H1 (cell line): Measurements from ENCODE around the gene TEKT1. TPM values are rescaled to one million over a fixed set of nuclear protein-coding genes. Genes with fewer than 3 reads are reported as not detected.

ENCODE experiments used
- CTCF ChIA-PET: fragments of 300-600 bp; sonication (Branson Sonifier 250); formaldehyde crosslinking; loops from one replicate; lab custom pipeline; 2021; ENCODE audit not compliant: partially characterized antibody; lab: Charles Lee
- POLR2A ChIA-PET: fragments of 300-600 bp; sonication (Branson Sonifier 250); formaldehyde crosslinking; loops from one replicate; lab custom pipeline; 2021; ENCODE audit warnings: inconsistent platforms; ENCODE audit not compliant: partially characterized antibody; lab: Charles Lee
- DNase-seq, 2 experiments: peaks; one replicate each; pipeline versions ENCODE4 v3.0.0 to v3.0.0-alpha.2; 2010 to 2022; ENCODE audit warnings: low spot score in 2 of 2, low read depth in 1 of 2, mixed read lengths in 1 of 2
- FAIRE-seq: peaks from 2 replicates; lab custom pipeline; 2011; peaks lifted over from hg19 to GRCh38; lab: Jason Lieb, UNC
- H2AFZ ChIP-seq: 2 replicates; pipeline ENCODE4 v1.8.1; 2012; ENCODE audit warnings: low read length, inconsistent platforms
- H2AK5ac ChIP-seq: 2 replicates; pipeline ENCODE4 v1.6.1; 2013; ENCODE audit warnings: low read depth, low read length
- H2BK120ac ChIP-seq: replicated peaks from 2 replicates; pipeline ENCODE3; 2013; ENCODE audit warnings: low read depth, low read length, inconsistent platforms
- H2BK12ac ChIP-seq: 2 replicates; pipeline ENCODE4 v1.6.1; 2013; ENCODE audit warnings: low read depth, low read length
- H2BK15ac ChIP-seq: 2 replicates; pipeline ENCODE4 v1.6.1; 2013; ENCODE audit warnings: low read length
- H2BK20ac ChIP-seq: 2 replicates; pipeline ENCODE4 v1.6.1; 2013; ENCODE audit warnings: low read length
- H2BK5ac ChIP-seq: 2 replicates; pipeline ENCODE4 v1.6.1; 2013; ENCODE audit warnings: low read depth, low read length
- H3K14ac ChIP-seq: 2 replicates; pipeline ENCODE4 v1.6.1; 2013; ENCODE audit warnings: inconsistent platforms; ENCODE audit not compliant: insufficient read length
- H3K18ac ChIP-seq: 2 replicates; pipeline ENCODE4 v1.6.1; 2013; ENCODE audit warnings: low read length; ENCODE audit errors: extremely low read depth
- H3K23ac ChIP-seq: 2 replicates; pipeline ENCODE4 v1.6.1; 2013; ENCODE audit warnings: inconsistent platforms; ENCODE audit not compliant: insufficient read length
- H3K23me2 ChIP-seq: 2 replicates; pipeline ENCODE4 v1.6.1; 2013; ENCODE audit warnings: low read depth, low read length
- H3K27ac ChIP-seq: 2 replicates; pipeline ENCODE4 v1.6.1; 2011; ENCODE audit warnings: low read depth, low read length, inconsistent platforms
- H3K27me3 ChIP-seq, 4 experiments: replicated peaks in 1 of 4; 1 replicate in 1 of 4; 2 replicates in 3 of 4; pipeline versions ENCODE4 v1.6.1 to v1.8.1; 2011 to 2013; ENCODE audit warnings: low read length in 3 of 4, mild to moderate bottlenecking in 3 of 4, inconsistent platforms in 2 of 4, mixed read lengths in 2 of 4, moderate library complexity in 1 of 4; ENCODE audit not compliant: control insufficient read depth in 3 of 4, insufficient read depth in 3 of 4; ENCODE audit errors: extremely low read depth in 1 of 4
- H3K36me3 ChIP-seq, 4 experiments: 2 replicates each; pipeline versions ENCODE4 v1.6.1 to v1.8.1; 2011 to 2013; ENCODE audit warnings: mild to moderate bottlenecking in 4 of 4, low read length in 3 of 4, moderate library complexity in 2 of 4, control low read depth in 1 of 4, inconsistent platforms in 1 of 4; ENCODE audit not compliant: insufficient read depth in 4 of 4, control insufficient read depth in 2 of 4
- H3K4ac ChIP-seq: replicated peaks from 2 replicates; pipeline ENCODE3; 2013; ENCODE audit warnings: low read length, low read depth, mixed read lengths, inconsistent platforms; ENCODE audit not compliant: insufficient read length
- H3K4me1 ChIP-seq, 4 experiments: replicated peaks in 1 of 4; 1 replicate in 1 of 4; 2 replicates in 3 of 4; pipeline versions ENCODE4 v1.6.1 to v1.8.1; 2011 to 2013; ENCODE audit warnings: low read length in 3 of 4, inconsistent platforms in 2 of 4, mixed read lengths in 1 of 4; ENCODE audit not compliant: insufficient read depth in 4 of 4, control insufficient read depth in 3 of 4
- H3K4me2 ChIP-seq, 2 experiments: 2 replicates each; pipeline versions ENCODE4 v1.6.1 to v1.8.1; 2011 to 2013; ENCODE audit warnings: low read depth in 2 of 2, low read length in 2 of 2, control low read depth in 1 of 2, inconsistent platforms in 1 of 2, mild to moderate bottlenecking in 1 of 2; ENCODE audit not compliant: insufficient read depth in 1 of 2
- H3K4me3 ChIP-seq, 4 experiments: fragments of 200-600, 300-600 bp in 1 of 4; sonication (generic), shearing (Covaris generic), sonication (Bioruptor Twin) in 1 of 4; 2 replicates each; pipeline versions ENCODE4 v1.5.1 to v1.8.1; 2011 to 2016; ENCODE audit warnings: low read length in 4 of 4, low read depth in 3 of 4, control low read depth in 2 of 4, inconsistent platforms in 2 of 4, mild to moderate bottlenecking in 2 of 4, mixed read lengths in 1 of 4, moderate library complexity in 1 of 4; ENCODE audit not compliant: insufficient read depth in 2 of 4; ENCODE audit errors: extremely low read depth in 1 of 4
- H3K56ac ChIP-seq: replicated peaks from 2 replicates; pipeline ENCODE3; 2013; ENCODE audit warnings: low read depth, mild to moderate bottlenecking, mixed read lengths, low read length, inconsistent platforms; ENCODE audit not compliant: insufficient read length
- H3K79me1 ChIP-seq: 2 replicates; pipeline ENCODE4 v1.6.1; 2013; ENCODE audit warnings: low read depth, low read length, control low read depth
- H3K79me2 ChIP-seq, 2 experiments: 2 replicates each; pipeline versions ENCODE4 v1.6.1 to v1.8.1; 2012 to 2013; ENCODE audit warnings: low read length in 2 of 2, mild to moderate bottlenecking in 2 of 2, inconsistent platforms in 1 of 2; ENCODE audit not compliant: insufficient read depth in 2 of 2, control insufficient read depth in 1 of 2
- H3K9ac ChIP-seq, 4 experiments: replicated peaks in 1 of 4; 1 replicate in 1 of 4; 2 replicates in 3 of 4; pipeline versions ENCODE4 v1.6.1 to v1.8.1; 2011 to 2013; ENCODE audit warnings: low read depth in 3 of 4, low read length in 3 of 4, control low read depth in 2 of 4, mild to moderate bottlenecking in 2 of 4, moderate library complexity in 2 of 4, inconsistent platforms in 1 of 4; ENCODE audit errors: extremely low read depth in 1 of 4
- H3K9me3 ChIP-seq, 2 experiments: 2 replicates each; pipeline versions ENCODE4 v1.6.1 to v1.8.1; 2012 to 2013; ENCODE audit warnings: mild to moderate bottlenecking in 2 of 2, moderate library complexity in 2 of 2, control low read depth in 1 of 2, inconsistent platforms in 1 of 2, low read depth in 1 of 2, low read length in 1 of 2, mixed read lengths in 1 of 2; ENCODE audit not compliant: insufficient read depth in 2 of 2
- H4K20me1 ChIP-seq, 2 experiments: replicated peaks in 1 of 2; 2 replicates each; pipeline versions ENCODE3 to v1.8.1; 2011 to 2013; ENCODE audit warnings: inconsistent platforms in 2 of 2, low read length in 2 of 2, mild to moderate bottlenecking in 1 of 2; ENCODE audit not compliant: insufficient read depth in 2 of 2, control insufficient read depth in 1 of 2
- H4K5ac ChIP-seq: 2 replicates; pipeline ENCODE4 v1.6.1; 2013; ENCODE audit warnings: low read length, low read depth, mixed read lengths, inconsistent platforms; ENCODE audit not compliant: insufficient read length
- H4K8ac ChIP-seq: 2 replicates; pipeline ENCODE4 v1.8.0; 2013; ENCODE audit warnings: mild to moderate bottlenecking, moderate library complexity, low read length, inconsistent platforms; ENCODE audit not compliant: insufficient read depth; ENCODE audit errors: extremely low read depth
- H4K91ac ChIP-seq: replicated peaks from 2 replicates; pipeline ENCODE3; 2013; ENCODE audit warnings: low read length, mixed read lengths, inconsistent platforms; ENCODE audit not compliant: insufficient read length
- ATF2 ChIP-seq: IDR thresholded peaks from 2 replicates; pipeline ENCODE4 v1.6.1; 2012; ENCODE audit warnings: low read length, inconsistent platforms
- BRCA1 ChIP-seq: IDR thresholded peaks from 2 replicates; pipeline ENCODE4 v1.6.1; 2012; ENCODE audit warnings: low read depth, low read length, improper control_type of control experiment
- CEBPB ChIP-seq: IDR thresholded peaks from 2 replicates; pipeline ENCODE4 v1.6.1; 2012; ENCODE audit warnings: low read depth, low read length
- CTBP2 ChIP-seq: IDR thresholded peaks from 2 replicates; pipeline ENCODE4 v1.7.0; 2011; ENCODE audit warnings: borderline replicate concordance, mild to moderate bottlenecking, moderate library complexity, mixed read lengths, low read length; ENCODE audit not compliant: insufficient read depth, insufficient read length
- EP300 ChIP-seq, 2 experiments: IDR thresholded peaks; 1 replicate in 1 of 2; 2 replicates in 1 of 2; pipeline ENCODE4 v1.6.1; 2011 to 2012; ENCODE audit warnings: low read depth in 2 of 2, low read length in 2 of 2, mild to moderate bottlenecking in 2 of 2, borderline replicate concordance in 1 of 2, inconsistent platforms in 1 of 2, moderate library complexity in 1 of 2
- GTF2F1 ChIP-seq: IDR thresholded peaks from 2 replicates; pipeline ENCODE4 v1.6.1; 2012; ENCODE audit warnings: low read depth, low read length, improper control_type of control experiment, borderline replicate concordance
- JUN ChIP-seq: IDR thresholded peaks from 2 replicates; pipeline ENCODE4 v1.6.1; 2011; ENCODE audit warnings: low read depth, mild to moderate bottlenecking, improper control_type of control experiment, low read length
- POLR2A ChIP-seq, 2 experiments: IDR thresholded peaks; 1 replicate in 1 of 2; 2 replicates in 1 of 2; pipeline ENCODE4 v1.6.1; 2011; ENCODE audit warnings: low read depth in 2 of 2, low read length in 2 of 2, mild to moderate bottlenecking in 2 of 2; ENCODE audit errors: control extremely low read depth in 1 of 2
- RXRA ChIP-seq: IDR thresholded peaks from 2 replicates; pipeline ENCODE4 v1.6.1; 2011; ENCODE audit warnings: low read depth, mild to moderate bottlenecking, low read length, moderate library complexity; ENCODE audit not compliant: insufficient read depth
- SP2 ChIP-seq: IDR thresholded peaks from 2 replicates; pipeline ENCODE4 v1.6.1; 2012; ENCODE audit warnings: mild to moderate bottlenecking, low read length, inconsistent platforms
- TAF1 ChIP-seq: IDR thresholded peaks from 2 replicates; pipeline ENCODE4 v1.6.1; 2011; ENCODE audit warnings: mild to moderate bottlenecking, low read depth, low read length
- TAF7 ChIP-seq: optimal IDR thresholded peaks from 2 replicates; pipeline ENCODE3; 2011; ENCODE audit warnings: low read depth, mild to moderate bottlenecking, inconsistent platforms, low read length, moderate library complexity, borderline replicate concordance
- TCF12 ChIP-seq: IDR thresholded peaks from 2 replicates; pipeline ENCODE4 v1.6.1; 2011; ENCODE audit warnings: low read depth, mild to moderate bottlenecking, low read length
- TEAD4 ChIP-seq: IDR thresholded peaks from 2 replicates; pipeline ENCODE4 v1.6.1; 2012; ENCODE audit warnings: low read depth, low read length, inconsistent platforms, mixed read lengths
- WGBS, 2 experiments: shearing (Covaris generic) in 1 of 2; methylation state at CpG; one replicate each; pipeline versions ENCODE4 v1.1.6 to v1.1.7; 2013 to 2015; ENCODE audit warnings: low lambda C conversion rate in 2 of 2, mixed read lengths in 2 of 2, inconsistent platforms in 1 of 2, low coverage in 1 of 2, missing lambda C conversion rate in 1 of 2; ENCODE audit not compliant: insufficient replicate concordance in 2 of 2, insufficient coverage in 1 of 2, insufficient read length in 1 of 2; ENCODE audit errors: extremely low coverage in 1 of 2, missing lambda C conversion rate in 1 of 2; 5-methylcytosine and 5-hydroxymethylcytosine counted together
- polyA plus RNA-seq, 7 experiments: library from polyadenylated mRNA; depleted of rRNA in 3 of 7; stranded (reverse) in 5 of 7; unstranded in 2 of 7; fragments of >200 nt in 5 of 7; fragments of 200-250 nt in 2 of 7; gene quantifications; 1 replicate in 5 of 7; 2 replicates in 1 of 7; 4 replicates in 1 of 7; pipeline versions ENCODE4 v1.2.1 to v1.2.3, GENCODE V29; 2011 to 2013; ENCODE audit warnings: missing spikeins in 2 of 7, mixed read lengths in 2 of 7
- total RNA-seq: library from RNA; stranded (reverse); fragmentation: NEBNext Ultra II Directional; extraction: Animal tissue kit (Norgen Biotek cat#: 25700); gene quantifications from 2 replicates; pipeline ENCODE4 v1.2.1, GENCODE V29; 2021

TEKT1 gene
- total and polyA plus RNA-seq, 2 of the 8 experiments (the other 6 are each of a cell fraction or from before 2014, with no cell fraction given): not detected

- FAIRE-seq (no peak), DNase-seq (no peak)
- no peak overlapping the region for H3K56ac ChIP-seq
- no peak overlapping the region for H3K4me2 ChIP-seq
- no peak overlapping the region for H4K8ac ChIP-seq
- H3K4me1 ChIP-seq: no peaks in the 10 kb centered on the region
- H3K14ac ChIP-seq: no peak overlapping the region
- no peak overlapping the region for H3K27ac ChIP-seq
- no peak overlapping the region for H2BK20ac ChIP-seq
- ChIA-PET CTCF (no interaction called here), POLR2A (no interaction called here)
- no peaks in the 10 kb centered on the region for H3K23me2 ChIP-seq
- no peak overlapping the region for H3K18ac ChIP-seq
- H2AK5ac ChIP-seq: no peak overlapping the region
- no peak overlapping the region for H2AFZ ChIP-seq
- H2BK5ac ChIP-seq: no peak overlapping the region
- 86% methylated on average over 3 of the region's 3 CpGs; no CpG with 5 or more reads in 1 of the 2 experiments for WGBS, 2 experiments
- no peaks in the 10 kb centered on the region; a peak in 2 of 7 replicates for H3K27me3 ChIP-seq
- H3K4me3 ChIP-seq: no peak overlapping the region
- no peak overlapping the region for H3K23ac ChIP-seq
- H3K4ac ChIP-seq: no peak overlapping the region
- H3K9ac ChIP-seq: no peak overlapping the region
- no peaks in the 10 kb centered on the region for H3K36me3 ChIP-seq
- H4K5ac ChIP-seq: no peak overlapping the region
- no peak overlapping the region for H2BK120ac ChIP-seq
- no peaks in the 10 kb centered on the region for H3K79me1 ChIP-seq
- no peak overlapping the region for H2BK12ac ChIP-seq
- no peak overlapping the region for H2BK15ac ChIP-seq
- peaks cover 0 to 3% of the 10 kb centered on the region in 2 experiments; a peak in 1 of 4 replicates for H3K9me3 ChIP-seq
- no peaks in the 10 kb centered on the region for H4K20me1 ChIP-seq
- H3K79me2 ChIP-seq: no peaks in the 10 kb centered on the region
- no peak overlapping the region for H4K91ac ChIP-seq
- TF ChIP-seq CTBP2 (no peak), CEBPB (no peak), BRCA1 (no peak), POLR2A (IDR thresholded peaks at IDR 0.05; ENCODE audit: control extremely low read depth in 1 of 2, low read depth in 2 of 2, low read length in 2 of 2) (no peak), ATF2 (no peak), TAF7 (no peak), EP300 (IDR thresholded peaks at IDR 0.05; ENCODE audit: borderline replicate concordance in 1 of 2, low read depth in 2 of 2, low read length in 2 of 2) (no peak), TCF12 (no peak), TAF1 (no peak), SP2 (no peak), TEAD4 (no peak), RXRA (no peak), GTF2F1 (no peak), JUN (no peak)
These were observed 12.6 kb downstream of the TEKT1 start for GRCh38 chr17:6818938-6819337.
